Prostate gland (tissue), 2 donors: Measurements from ENCODE around the gene SPATA25. TPM values are rescaled to one million over a fixed set of nuclear protein-coding genes. Genes with fewer than 3 reads are reported as not detected.
"Not testable (repeated sequence)": the region's sequence is repeated elsewhere in the genome, so short reads cannot be mapped to it uniquely, and the experiment has no call there.

Source experiments
- DNase-seq: peaks from one replicate; pipeline ENCODE4 v3.0.0-alpha.2; 2019; ENCODE audit warnings: low spot score
- H3K27ac ChIP-seq, 2 donors: fragments of 200-600 bp; sonication (generic); 2 replicates each; pipeline ENCODE4 v1.5.1; 2017 to 2019
- H3K27me3 ChIP-seq: fragments of 200-600 bp; sonication (generic); replicated peaks from 2 replicates; pipeline ENCODE4 v1.5.1; 2019; ENCODE audit not compliant: insufficient read depth
- H3K36me3 ChIP-seq, 2 donors: fragments of 200-600 bp; sonication (generic); 1 replicate in 1 of 2; 2 replicates in 1 of 2; pipeline versions ENCODE4 v1.5.1 to v1.8.1; 2017 to 2019
- H3K4me1 ChIP-seq: fragments of 200-600 bp; sonication (generic); replicated peaks from 2 replicates; pipeline ENCODE4 v1.5.1; 2019
- H3K4me3 ChIP-seq, 2 donors: fragments of 200-600 bp; sonication (generic); 2 replicates each; pipeline ENCODE4 v1.5.1; 2017 to 2019
- H3K9me3 ChIP-seq: fragments of 200-600 bp; sonication (generic); 2 replicates; pipeline ENCODE4 v1.5.1; 2017
- POLR2A ChIP-seq: fragments of 450-650 bp; IDR thresholded peaks from one replicate; pipeline ENCODE4 v1.6.1; 2016; ENCODE audit warnings: antibody characterized with exemption, mild to moderate bottlenecking
- POLR2AphosphoS5 ChIP-seq: sonication (generic); formaldehyde crosslinking; IDR thresholded peaks from one replicate; pipeline ENCODE4 v1.6.1; 2017; ENCODE audit warnings: antibody characterized with exemption
- WGBS: methylation state at CpG from one replicate; pipeline ENCODE4 v1.1.5; 2018; 5-methylcytosine and 5-hydroxymethylcytosine counted together
- intact Hi-C: fragments of 100-400 bp; cut with DNase I; formaldehyde crosslinking; loops from one replicate; pipeline ENCODE4 v1.14.2; 2022
- total RNA-seq, 2 donors: library from RNA; depleted of rRNA; stranded (reverse); fragments of >200 nt; gene quantifications; one replicate each; pipeline ENCODE4 v1.1.0, GENCODE V29; 2016
- TF ChIP-seq, protein P1 (sequence below), 4 experiments: fragments of 200-600 bp in 2 of 4; fragments of 450-650 bp in 2 of 4; sonication (generic) in 2 of 4; IDR thresholded peaks; 1 replicate in 3 of 4; 2 replicates in 1 of 4; pipeline ENCODE4 v1.5.1; 2016 to 2019; ENCODE audit warnings: antibody characterized with exemption in 4 of 4, mild to moderate bottlenecking in 2 of 4, moderate library complexity in 2 of 4

The SPATA25 gene
- total RNA-seq, 2 donors from 2014 or later: 2.0 to 7.4 TPM

GRCh38 chr20:45933266-45934045, 46.0 kb upstream of the SPATA25 start:
- Histone ChIP-seq H3K4me3 (peak overlapping the region; percentile 90 to 100), H3K27me3 (no peaks in the 10 kb centered on the region), H3K9me3 (no peaks in the 10 kb centered on the region), H3K4me1 (no peaks in the 10 kb centered on the region), H3K27ac (peak overlapping the region; percentile 99 to 100), H3K36me3 (peaks cover 0 to 7% of the 10 kb centered on the region in 2 donors)
- DNase-seq: peak; percentile 67
- peak; percentile 18 for TF ChIP-seq POLR2AphosphoS5
- TF ChIP-seq, protein P1, sequence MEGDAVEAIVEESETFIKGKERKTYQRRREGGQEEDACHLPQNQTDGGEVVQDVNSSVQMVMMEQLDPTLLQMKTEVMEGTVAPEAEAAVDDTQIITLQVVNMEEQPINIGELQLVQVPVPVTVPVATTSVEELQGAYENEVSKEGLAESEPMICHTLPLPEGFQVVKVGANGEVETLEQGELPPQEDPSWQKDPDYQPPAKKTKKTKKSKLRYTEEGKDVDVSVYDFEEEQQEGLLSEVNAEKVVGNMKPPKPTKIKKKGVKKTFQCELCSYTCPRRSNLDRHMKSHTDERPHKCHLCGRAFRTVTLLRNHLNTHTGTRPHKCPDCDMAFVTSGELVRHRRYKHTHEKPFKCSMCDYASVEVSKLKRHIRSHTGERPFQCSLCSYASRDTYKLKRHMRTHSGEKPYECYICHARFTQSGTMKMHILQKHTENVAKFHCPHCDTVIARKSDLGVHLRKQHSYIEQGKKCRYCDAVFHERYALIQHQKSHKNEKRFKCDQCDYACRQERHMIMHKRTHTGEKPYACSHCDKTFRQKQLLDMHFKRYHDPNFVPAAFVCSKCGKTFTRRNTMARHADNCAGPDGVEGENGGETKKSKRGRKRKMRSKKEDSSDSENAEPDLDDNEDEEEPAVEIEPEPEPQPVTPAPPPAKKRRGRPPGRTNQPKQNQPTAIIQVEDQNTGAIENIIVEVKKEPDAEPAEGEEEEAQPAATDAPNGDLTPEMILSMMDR (IDR thresholded peaks at IDR 0.05): peak in 2 of 4 experiments; percentile 46 to 51
- no peak for TF ChIP-seq POLR2A
- intact Hi-C loops: loop anchor here (2.0 kb wide), 1 partner anchor 43 kb away; the partner anchor contains the start of genes CTSA and NEURL2
- 14% methylated on average over 22 of the region's 22 CpGs for WGBS

DNA sequence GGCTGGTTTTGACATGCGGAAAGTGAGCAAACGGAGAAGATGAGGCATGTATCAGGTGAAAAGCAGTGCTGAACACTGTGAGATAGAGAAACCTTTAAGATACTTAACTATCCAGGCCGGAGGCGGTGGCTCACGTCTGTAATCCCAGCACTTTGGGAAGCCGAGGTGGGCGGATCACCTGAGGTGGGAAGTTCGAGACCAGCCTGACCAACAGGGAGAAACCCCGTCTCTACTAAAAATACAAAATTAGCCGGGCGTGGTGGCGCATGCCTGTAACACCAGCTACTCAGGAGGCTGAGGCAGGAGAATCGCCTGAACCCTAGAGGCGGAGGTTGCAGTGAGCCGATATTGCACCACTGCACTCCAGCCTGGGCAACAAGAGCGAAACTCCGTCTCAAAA, 44.3 kb upstream of the SPATA25 start:
- H3K4me3 ChIP-seq, H3K27ac ChIP-seq, DNase-seq, H3K4me1 ChIP-seq, intact Hi-C loops, H3K27me3 ChIP-seq, H3K36me3 ChIP-seq, H3K9me3 ChIP-seq: not testable (repeated sequence)
- 94% methylated on average over 17 of the region's 17 CpGs for WGBS

GRCh38 chr20:45927071-45927878, 39.9 kb upstream of the SPATA25 start:
- Histone ChIP-seq H3K27me3 (no peaks in the 10 kb centered on the region), H3K27ac (no peak overlapping the region), H3K4me1 (no peaks in the 10 kb centered on the region), H3K36me3 (no peaks in the 10 kb centered on the region), H3K9me3 (no peaks in the 10 kb centered on the region), H3K4me3 (no peak overlapping the region)
- no peak for TF ChIP-seq POLR2AphosphoS5
- TF ChIP-seq, protein P1 (IDR thresholded peaks at IDR 0.05): no peak
- no peak for TF ChIP-seq POLR2A
- WGBS: 72% methylated on average over 14 of the region's 14 CpGs
- intact Hi-C loops: no loop called here
- no peak for DNase-seq

DNA sequence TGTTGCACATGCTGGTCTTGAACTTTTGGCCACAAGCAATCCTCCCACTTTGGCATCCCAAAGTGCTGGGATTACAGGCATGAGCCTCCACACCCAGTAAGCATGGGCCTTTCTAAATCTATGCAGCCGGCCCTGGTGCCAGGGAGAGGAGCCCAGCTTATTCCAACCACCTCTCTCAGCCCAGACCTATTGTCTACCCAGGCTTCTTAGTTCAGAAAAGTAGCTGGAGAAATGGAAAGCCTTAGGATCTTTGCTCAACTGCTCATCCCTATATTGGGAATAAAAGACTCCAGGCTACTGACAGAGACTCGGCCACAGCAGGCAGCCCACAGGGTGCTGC, 39.3 kb upstream of the SPATA25 start:
- 77% methylated on average over 2 of the region's 2 CpGs for WGBS
- H3K36me3 ChIP-seq: no peaks in the 10 kb centered on the region
- no peak for TF ChIP-seq POLR2AphosphoS5
- no peak for TF ChIP-seq POLR2A
- TF ChIP-seq, protein P1 (IDR thresholded peaks at IDR 0.05): no peak
- H3K4me1 ChIP-seq: no peaks in the 10 kb centered on the region
- H3K4me3 ChIP-seq: no peak overlapping the region
- intact Hi-C loops: no loop called here
- H3K27ac ChIP-seq: no peak overlapping the region
- no peaks in the 10 kb centered on the region for H3K27me3 ChIP-seq
- no peak for DNase-seq
- H3K9me3 ChIP-seq: no peaks in the 10 kb centered on the region

- intact Hi-C loops: no loop called here
- Histone ChIP-seq H3K27me3 (no peaks in the 10 kb centered on the region), H3K27ac (no peak overlapping the region), H3K36me3 (no peaks in the 10 kb centered on the region), H3K4me1 (no peaks in the 10 kb centered on the region), H3K4me3 (no peak overlapping the region), H3K9me3 (no peaks in the 10 kb centered on the region)
- no peak for TF ChIP-seq POLR2AphosphoS5
- TF ChIP-seq POLR2A: no peak
- TF ChIP-seq, protein P1 (IDR thresholded peaks at IDR 0.05): no peak
- 60% methylated on average over 9 of the region's 9 CpGs for WGBS
- no peak for DNase-seq
These were observed 38.5 kb upstream of the SPATA25 start for GRCh38 chr20:45925821-45926506.
